H1 (cell line): ENCODE results near the gene SFTPB. TPM values are rescaled to one million over a fixed set of nuclear protein-coding genes. Genes with fewer than 3 reads are reported as not detected.

Experiments used
- CREB1 ChIP-seq: IDR thresholded peaks from 2 replicates; pipeline ENCODE4 v1.6.1; 2012; ENCODE audit warnings: inconsistent platforms
- JUND ChIP-seq: IDR thresholded peaks from 2 replicates; pipeline ENCODE4 v1.6.1; 2011; ENCODE audit warnings: mild to moderate bottlenecking, improper control_type of control experiment, low read length
- KDM4A ChIP-seq: IDR thresholded peaks from one replicate; pipeline ENCODE4 v1.7.1; 2012; ENCODE audit warnings: low read depth, mild to moderate bottlenecking, moderate library complexity, low read length, inconsistent platforms; ENCODE audit not compliant: severe bottlenecking
- SP2 ChIP-seq: IDR thresholded peaks from 2 replicates; pipeline ENCODE4 v1.6.1; 2012; ENCODE audit warnings: mild to moderate bottlenecking, low read length, inconsistent platforms
- SUZ12 ChIP-seq: fragments of 200-600 bp; sonication (generic); IDR thresholded peaks from 2 replicates; pipeline ENCODE4 v1.6.1; 2012; ENCODE audit warnings: mild to moderate bottlenecking, inconsistent platforms, low read length, moderate library complexity, mixed read lengths
- polyA plus RNA-seq, 7 experiments: library from polyadenylated mRNA; depleted of rRNA in 3 of 7; stranded (reverse) in 5 of 7; unstranded in 2 of 7; fragments of >200 nt in 5 of 7; fragments of 200-250 nt in 2 of 7; gene quantifications; 1 replicate in 5 of 7; 2 replicates in 1 of 7; 4 replicates in 1 of 7; pipeline versions ENCODE4 v1.2.1 to v1.2.3, GENCODE V29; 2011 to 2013; ENCODE audit warnings: missing spikeins in 2 of 7, mixed read lengths in 2 of 7
- total RNA-seq: library from RNA; stranded (reverse); fragmentation: NEBNext Ultra II Directional; extraction: Animal tissue kit (Norgen Biotek cat#: 25700); gene quantifications from 2 replicates; pipeline ENCODE4 v1.2.1, GENCODE V29; 2021
- TF ChIP-seq, protein P1 (sequence below): fragments of 300-600 bp; sonication (generic); IDR thresholded peaks from 2 replicates; pipeline ENCODE4 v1.7.1; 2012; ENCODE audit warnings: low read length, moderate library complexity, mild to moderate bottlenecking, inconsistent platforms; ENCODE audit not compliant: insufficient replicate concordance
- TF ChIP-seq, protein P2 (sequence below), 3 experiments: IDR thresholded peaks; 1 replicate in 2 of 3; 2 replicates in 1 of 3; pipeline versions ENCODE4 v1.5.1 to v1.6.1; 2011; ENCODE audit warnings: low read length in 3 of 3, mild to moderate bottlenecking in 3 of 3, inconsistent platforms in 2 of 3, low read depth in 1 of 3, moderate library complexity in 1 of 3; ENCODE audit not compliant: insufficient read depth in 1 of 3; ENCODE audit errors: control extremely low read depth in 1 of 3

SFTPB gene
- total and polyA plus RNA-seq, 2 of the 8 experiments (the other 6 are each of a cell fraction or from before 2014, with no cell fraction given) = not detected

DNA sequence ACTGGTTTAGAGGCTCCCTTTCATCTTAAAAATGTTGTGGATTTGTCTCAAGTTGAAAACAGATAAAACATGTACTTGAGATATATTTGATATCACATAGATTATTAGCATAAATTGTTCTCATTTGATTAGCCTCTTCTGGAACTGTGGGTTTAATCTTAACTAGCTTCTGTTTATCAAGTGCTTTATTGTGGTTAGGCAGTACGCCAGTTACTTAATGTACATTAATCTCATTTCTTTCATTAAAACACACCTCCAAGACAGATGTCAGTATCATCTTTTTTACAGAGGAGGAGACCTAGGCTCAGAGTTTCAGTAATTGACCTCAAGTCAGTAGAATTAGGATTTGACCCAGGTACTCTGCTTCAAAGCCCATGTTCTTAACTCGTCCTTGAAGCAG lies 21.8 kb downstream of the SFTPB start (continued):
- TF ChIP-seq, protein P1, sequence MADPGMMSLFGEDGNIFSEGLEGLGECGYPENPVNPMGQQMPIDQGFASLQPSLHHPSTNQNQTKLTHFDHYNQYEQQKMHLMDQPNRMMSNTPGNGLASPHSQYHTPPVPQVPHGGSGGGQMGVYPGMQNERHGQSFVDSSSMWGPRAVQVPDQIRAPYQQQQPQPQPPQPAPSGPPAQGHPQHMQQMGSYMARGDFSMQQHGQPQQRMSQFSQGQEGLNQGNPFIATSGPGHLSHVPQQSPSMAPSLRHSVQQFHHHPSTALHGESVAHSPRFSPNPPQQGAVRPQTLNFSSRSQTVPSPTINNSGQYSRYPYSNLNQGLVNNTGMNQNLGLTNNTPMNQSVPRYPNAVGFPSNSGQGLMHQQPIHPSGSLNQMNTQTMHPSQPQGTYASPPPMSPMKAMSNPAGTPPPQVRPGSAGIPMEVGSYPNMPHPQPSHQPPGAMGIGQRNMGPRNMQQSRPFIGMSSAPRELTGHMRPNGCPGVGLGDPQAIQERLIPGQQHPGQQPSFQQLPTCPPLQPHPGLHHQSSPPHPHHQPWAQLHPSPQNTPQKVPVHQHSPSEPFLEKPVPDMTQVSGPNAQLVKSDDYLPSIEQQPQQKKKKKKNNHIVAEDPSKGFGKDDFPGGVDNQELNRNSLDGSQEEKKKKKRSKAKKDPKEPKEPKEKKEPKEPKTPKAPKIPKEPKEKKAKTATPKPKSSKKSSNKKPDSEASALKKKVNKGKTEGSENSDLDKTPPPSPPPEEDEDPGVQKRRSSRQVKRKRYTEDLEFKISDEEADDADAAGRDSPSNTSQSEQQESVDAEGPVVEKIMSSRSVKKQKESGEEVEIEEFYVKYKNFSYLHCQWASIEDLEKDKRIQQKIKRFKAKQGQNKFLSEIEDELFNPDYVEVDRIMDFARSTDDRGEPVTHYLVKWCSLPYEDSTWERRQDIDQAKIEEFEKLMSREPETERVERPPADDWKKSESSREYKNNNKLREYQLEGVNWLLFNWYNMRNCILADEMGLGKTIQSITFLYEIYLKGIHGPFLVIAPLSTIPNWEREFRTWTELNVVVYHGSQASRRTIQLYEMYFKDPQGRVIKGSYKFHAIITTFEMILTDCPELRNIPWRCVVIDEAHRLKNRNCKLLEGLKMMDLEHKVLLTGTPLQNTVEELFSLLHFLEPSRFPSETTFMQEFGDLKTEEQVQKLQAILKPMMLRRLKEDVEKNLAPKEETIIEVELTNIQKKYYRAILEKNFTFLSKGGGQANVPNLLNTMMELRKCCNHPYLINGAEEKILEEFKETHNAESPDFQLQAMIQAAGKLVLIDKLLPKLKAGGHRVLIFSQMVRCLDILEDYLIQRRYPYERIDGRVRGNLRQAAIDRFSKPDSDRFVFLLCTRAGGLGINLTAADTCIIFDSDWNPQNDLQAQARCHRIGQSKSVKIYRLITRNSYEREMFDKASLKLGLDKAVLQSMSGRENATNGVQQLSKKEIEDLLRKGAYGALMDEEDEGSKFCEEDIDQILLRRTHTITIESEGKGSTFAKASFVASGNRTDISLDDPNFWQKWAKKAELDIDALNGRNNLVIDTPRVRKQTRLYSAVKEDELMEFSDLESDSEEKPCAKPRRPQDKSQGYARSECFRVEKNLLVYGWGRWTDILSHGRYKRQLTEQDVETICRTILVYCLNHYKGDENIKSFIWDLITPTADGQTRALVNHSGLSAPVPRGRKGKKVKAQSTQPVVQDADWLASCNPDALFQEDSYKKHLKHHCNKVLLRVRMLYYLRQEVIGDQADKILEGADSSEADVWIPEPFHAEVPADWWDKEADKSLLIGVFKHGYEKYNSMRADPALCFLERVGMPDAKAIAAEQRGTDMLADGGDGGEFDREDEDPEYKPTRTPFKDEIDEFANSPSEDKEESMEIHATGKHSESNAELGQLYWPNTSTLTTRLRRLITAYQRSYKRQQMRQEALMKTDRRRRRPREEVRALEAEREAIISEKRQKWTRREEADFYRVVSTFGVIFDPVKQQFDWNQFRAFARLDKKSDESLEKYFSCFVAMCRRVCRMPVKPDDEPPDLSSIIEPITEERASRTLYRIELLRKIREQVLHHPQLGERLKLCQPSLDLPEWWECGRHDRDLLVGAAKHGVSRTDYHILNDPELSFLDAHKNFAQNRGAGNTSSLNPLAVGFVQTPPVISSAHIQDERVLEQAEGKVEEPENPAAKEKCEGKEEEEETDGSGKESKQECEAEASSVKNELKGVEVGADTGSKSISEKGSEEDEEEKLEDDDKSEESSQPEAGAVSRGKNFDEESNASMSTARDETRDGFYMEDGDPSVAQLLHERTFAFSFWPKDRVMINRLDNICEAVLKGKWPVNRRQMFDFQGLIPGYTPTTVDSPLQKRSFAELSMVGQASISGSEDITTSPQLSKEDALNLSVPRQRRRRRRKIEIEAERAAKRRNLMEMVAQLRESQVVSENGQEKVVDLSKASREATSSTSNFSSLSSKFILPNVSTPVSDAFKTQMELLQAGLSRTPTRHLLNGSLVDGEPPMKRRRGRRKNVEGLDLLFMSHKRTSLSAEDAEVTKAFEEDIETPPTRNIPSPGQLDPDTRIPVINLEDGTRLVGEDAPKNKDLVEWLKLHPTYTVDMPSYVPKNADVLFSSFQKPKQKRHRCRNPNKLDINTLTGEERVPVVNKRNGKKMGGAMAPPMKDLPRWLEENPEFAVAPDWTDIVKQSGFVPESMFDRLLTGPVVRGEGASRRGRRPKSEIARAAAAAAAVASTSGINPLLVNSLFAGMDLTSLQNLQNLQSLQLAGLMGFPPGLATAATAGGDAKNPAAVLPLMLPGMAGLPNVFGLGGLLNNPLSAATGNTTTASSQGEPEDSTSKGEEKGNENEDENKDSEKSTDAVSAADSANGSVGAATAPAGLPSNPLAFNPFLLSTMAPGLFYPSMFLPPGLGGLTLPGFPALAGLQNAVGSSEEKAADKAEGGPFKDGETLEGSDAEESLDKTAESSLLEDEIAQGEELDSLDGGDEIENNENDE = no peak
- no peak for TF ChIP-seq CREB1
- TF ChIP-seq SP2 = no peak
- TF ChIP-seq JUND = no peak
- TF ChIP-seq, protein P2, sequence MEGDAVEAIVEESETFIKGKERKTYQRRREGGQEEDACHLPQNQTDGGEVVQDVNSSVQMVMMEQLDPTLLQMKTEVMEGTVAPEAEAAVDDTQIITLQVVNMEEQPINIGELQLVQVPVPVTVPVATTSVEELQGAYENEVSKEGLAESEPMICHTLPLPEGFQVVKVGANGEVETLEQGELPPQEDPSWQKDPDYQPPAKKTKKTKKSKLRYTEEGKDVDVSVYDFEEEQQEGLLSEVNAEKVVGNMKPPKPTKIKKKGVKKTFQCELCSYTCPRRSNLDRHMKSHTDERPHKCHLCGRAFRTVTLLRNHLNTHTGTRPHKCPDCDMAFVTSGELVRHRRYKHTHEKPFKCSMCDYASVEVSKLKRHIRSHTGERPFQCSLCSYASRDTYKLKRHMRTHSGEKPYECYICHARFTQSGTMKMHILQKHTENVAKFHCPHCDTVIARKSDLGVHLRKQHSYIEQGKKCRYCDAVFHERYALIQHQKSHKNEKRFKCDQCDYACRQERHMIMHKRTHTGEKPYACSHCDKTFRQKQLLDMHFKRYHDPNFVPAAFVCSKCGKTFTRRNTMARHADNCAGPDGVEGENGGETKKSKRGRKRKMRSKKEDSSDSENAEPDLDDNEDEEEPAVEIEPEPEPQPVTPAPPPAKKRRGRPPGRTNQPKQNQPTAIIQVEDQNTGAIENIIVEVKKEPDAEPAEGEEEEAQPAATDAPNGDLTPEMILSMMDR (IDR thresholded peaks at IDR 0.05; ENCODE audit: control extremely low read depth in 1 of 3, insufficient read depth in 1 of 3, low read depth in 1 of 3, low read length in 3 of 3) = no peak
- no peak for TF ChIP-seq SUZ12
- no peak for TF ChIP-seq KDM4A
